DND-41 (cell line): ENCODE results near the gene PTPRD.
"Not testable (repeated sequence)": the region's sequence is repeated elsewhere in the genome, so short reads cannot be mapped to it uniquely, and the experiment has no call there.

ENCODE experiments used
- CTCF ChIP-seq: IDR thresholded peaks from 2 replicates; pipeline ENCODE4 v1.5.1; 2012; ENCODE audit warnings: borderline replicate concordance, low read length, moderate library complexity, mild to moderate bottlenecking; ENCODE audit not compliant: poor library complexity, severe bottlenecking; ENCODE audit errors: extremely low read depth
- EZH2 ChIP-seq: IDR thresholded peaks from 3 replicates; pipeline ENCODE4 v1.6.1; 2012; ENCODE audit warnings: borderline replicate concordance, low read depth, mild to moderate bottlenecking, moderate library complexity, low read length, inconsistent platforms; ENCODE audit not compliant: severe bottlenecking

DNA sequence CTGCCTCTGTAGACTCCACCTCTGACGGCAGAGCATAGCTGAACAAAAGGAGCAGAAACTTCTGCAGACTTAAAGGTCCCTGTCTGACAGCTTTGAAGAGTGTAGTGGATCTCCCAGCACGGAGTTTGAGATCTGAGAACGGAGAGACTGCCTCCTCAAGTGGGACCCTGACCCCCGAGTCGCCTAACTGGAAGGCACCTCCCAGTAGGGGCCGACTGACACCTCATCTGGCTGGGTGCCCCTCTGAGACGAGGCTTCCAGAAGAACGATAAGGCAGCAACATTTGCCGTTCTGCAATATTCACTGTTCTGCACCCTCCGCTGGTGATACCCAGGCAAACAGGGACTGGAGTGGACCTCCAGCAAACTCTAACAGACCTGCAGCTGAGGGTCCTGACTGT, 1186.3 kb downstream of the PTPRD start:
- not testable (repeated sequence) for TF ChIP-seq CTCF, EZH2
